Measurements from ENCODE around the gene FERMT2.

The FERMT2 gene

GRCh38 chr14:52863334-52863700 lies 87.5 kb downstream of the FERMT2 start:
- no peak for DNase-seq (ENCODE audit: low spot score)

DNA sequence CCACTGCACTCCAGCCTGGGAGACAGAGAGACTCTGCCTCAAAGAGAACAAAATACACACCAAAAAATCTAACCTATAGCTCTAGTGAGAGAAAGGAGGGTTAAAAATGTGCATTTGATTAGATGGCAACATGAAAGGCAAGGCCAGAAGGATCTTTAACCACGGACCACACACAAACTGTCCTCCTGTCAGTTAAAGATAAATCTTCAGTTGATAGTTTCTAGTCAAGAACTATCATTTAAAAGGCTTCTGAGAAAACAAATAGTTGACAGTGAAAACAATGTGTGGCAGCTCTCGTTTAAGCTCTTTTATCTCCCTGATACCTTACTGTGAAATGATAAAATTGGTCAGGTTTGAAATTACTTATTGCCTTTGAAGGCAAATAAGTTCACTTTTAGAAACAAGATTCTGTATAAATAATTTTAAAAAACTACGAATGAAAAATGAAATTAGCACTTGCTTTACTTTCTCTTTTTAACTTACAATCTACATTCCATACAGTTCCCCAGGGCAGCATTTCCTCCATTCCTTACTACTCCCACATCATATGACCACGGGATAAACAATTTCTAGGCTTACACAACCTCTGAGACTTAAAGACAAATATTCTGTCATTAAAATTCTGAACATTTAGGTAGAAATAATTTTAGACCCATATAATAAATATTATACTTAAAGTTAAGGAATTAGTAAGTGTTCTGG lies 88.1 kb downstream of the FERMT2 start:
- no peak for DNase-seq (ENCODE audit: low spot score)

GRCh38 chr14:52861403-52861802 lies 89.4 kb downstream of the FERMT2 start:
- DNase-seq (ENCODE audit: low spot score) = no peak

GRCh38 chr14:52860910-52861309 lies 89.9 kb downstream of the FERMT2 start:
- no peak for DNase-seq (ENCODE audit: low spot score)

DNA sequence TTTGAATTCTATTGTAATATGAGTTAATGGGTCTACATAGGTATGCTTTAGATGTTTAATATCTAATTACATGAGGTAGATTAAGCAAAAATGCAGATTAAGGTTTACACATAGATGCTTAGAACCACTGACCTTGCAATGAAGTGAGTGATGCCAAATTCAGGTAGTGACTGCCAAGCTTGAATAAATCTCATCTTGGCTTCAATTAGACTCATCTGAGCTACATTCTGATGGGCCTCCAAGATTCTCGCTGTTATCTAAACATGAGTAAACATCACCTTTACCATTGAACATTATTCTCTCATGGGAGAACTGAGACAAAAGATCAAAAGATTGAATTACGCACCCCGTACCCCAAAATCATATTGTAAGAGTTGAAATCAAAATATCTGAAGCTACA lies 90.6 kb downstream of the FERMT2 start:
- DNase-seq (ENCODE audit: low spot score) = no peak

DNA sequence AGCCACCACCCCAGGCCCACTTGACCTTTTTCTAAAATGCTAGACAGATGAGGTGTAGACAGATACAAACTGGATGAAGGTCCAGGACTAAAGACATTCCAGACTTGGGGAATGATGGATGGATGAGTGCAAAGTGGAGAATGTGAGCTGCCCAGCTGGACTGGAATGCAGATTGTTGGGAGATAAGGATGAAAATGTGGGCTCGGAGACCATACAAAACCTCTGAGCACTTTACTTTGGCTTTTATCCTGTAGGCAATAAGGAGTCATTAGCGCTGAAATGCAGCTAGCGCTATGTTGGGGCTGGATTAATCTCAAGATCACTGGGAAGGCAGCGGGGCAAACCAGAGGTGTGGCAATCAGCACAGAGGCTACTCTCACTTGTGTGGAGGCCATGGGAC lies 94.7 kb downstream of the FERMT2 start:
- no peak for DNase-seq (ENCODE audit: low spot score)

DNA sequence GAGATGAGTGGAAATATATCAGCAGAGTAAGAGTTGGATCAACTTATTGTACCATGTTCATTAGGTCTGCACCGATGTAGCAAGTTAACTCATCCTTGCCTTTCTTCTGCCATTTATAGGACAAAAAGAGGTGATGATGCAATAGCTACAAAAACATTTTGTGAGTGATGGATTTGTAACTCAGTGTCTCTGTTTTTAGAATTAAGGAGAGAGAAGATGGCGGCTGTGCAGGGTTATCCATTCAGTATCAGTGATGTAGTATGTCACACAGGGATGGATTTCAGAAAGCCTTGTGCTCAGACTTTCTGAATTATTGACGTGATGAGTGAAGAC lies 97.4 kb downstream of the FERMT2 start:
- DNase-seq (ENCODE audit: low spot score) = no peak

- DNase-seq (ENCODE audit: low spot score) = no peak
These were observed 97.9 kb downstream of the FERMT2 start for GRCh38 chr14:52852810-52853521.

DNA sequence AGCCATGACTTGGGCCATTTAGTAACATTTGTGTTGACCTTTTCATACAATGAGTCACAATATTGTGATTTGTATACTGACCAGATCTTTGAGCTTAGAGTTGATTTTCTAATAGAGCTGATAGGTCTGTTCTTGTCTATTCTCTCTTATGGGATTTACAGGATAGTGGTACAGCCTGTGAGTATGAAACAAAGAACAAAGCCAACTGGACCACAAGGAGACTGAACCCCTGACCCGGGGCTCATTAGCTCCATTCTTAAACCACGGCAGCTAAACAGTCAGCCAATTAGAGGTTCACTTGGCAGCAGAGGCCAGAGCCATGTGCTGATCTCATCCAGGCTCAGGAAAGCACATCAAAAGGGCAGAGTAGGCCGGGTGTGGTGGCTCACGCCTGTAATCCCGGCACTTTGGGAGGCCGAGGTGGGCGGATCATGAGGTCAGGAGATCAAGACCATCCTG lies 100.4 kb downstream of the FERMT2 start:
- no peak for DNase-seq (ENCODE audit: low spot score)

DNA sequence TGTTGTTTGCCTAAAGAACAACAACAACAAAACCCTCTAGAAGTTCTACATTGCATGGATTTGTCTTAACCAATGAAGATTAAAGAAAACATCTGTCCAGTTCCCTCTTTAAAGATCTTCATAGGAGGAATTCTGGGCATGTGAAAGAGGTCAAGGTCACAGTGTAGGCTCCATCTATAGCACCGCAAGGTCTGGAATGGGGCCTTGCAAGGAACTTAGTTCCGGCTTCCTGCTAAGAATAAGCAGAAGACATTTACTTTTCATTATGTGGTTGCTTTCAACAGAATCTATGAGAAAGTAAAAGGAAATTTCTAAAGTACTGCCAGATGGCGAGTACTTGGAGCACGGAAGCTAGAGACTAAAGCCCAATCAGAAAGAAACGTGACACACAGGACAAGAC lies 102.2 kb downstream of the FERMT2 start:
- DNase-seq (ENCODE audit: low spot score) = no peak

- DNase-seq (ENCODE audit: low spot score) = no peak
These were observed 104.3 kb downstream of the FERMT2 start for GRCh38 chr14:52846591-52846990.

DNA sequence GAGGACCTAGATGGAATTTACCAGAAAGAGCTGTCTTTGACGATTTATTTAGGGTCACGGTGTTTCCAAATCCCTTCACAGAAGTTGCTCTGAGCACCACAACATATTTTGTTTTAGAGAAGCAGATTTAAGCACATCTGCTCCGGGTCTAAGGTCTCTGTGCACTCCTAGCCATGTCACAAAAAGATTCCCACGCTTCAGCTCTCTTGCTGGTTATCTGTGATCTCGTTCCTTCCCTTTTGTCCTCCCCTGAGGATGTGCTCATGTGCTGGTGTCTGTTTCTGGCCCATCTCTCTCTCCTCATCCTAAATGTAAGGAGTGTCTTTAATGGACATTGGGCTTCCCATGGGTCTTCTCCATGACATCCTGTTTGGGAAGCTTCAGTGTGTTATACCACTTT lies 105.8 kb downstream of the FERMT2 start:
- DNase-seq (ENCODE audit: low spot score) = no peak

DNA sequence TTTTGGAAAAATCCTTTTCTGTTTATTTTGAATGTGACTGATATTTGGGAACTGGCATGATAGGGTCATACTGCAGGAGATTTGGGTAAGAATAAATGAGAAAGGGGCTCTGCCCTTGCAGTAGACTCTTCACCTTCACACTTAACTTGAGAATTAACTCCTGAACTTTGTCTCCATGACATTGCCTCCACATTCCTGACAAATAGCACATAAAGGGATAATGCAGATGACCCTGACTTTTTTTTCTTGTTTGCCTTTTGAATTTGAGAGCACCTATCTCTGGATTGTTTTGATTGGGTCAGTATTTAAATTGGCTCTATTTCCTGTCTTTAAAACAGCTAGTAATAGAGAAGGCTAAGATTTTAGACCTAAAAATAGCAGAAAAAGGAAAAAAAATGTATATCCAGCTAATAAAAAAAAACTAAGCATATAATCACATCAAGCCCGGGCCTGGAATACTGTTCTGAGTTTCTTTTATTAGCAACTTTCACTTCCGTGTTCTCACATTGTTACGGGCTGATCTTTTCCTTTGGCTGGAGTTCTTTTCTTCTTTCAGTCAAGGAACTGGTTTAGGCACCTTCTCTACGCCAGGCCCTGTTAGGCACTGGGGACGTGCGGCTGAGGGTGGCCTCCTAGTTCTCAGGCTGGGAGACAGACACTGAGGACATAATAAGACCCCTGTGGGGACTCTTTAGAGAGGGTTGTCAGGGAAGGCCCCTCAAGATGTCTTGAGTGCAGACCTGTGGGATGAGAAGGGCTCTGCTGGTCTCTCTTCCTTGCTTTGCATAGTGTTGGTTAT lies 106.4 kb downstream of the FERMT2 start:
- no peak for DNase-seq (ENCODE audit: low spot score)

DNA sequence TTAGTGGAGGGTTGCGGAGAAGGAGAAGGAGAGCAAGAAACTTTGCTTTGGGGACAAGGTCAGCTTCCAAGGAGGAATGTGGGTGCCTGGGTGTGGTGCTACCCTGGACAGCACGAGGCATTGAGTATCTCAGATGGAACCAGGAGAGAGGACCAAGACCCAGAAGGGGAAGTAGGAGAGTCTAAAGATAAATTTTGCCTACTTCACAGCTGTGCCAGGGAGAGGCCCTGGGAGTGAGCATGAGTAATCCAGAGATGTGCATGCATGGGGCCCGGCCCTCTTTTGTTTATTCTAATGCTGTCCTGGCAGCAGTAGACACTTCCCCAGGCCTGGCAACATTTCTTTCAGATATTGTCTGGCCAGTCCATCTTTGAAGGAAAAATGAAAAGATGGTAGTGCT lies 110.0 kb downstream of the FERMT2 start:
- DNase-seq (ENCODE audit: low spot score) = no peak

- no peak for DNase-seq (ENCODE audit: low spot score)
These were observed 113.4 kb downstream of the FERMT2 start for GRCh38 chr14:52837451-52837850.

- no peak for DNase-seq (ENCODE audit: low spot score)
These were observed 114.8 kb downstream of the FERMT2 start for GRCh38 chr14:52836063-52836462.

DNA sequence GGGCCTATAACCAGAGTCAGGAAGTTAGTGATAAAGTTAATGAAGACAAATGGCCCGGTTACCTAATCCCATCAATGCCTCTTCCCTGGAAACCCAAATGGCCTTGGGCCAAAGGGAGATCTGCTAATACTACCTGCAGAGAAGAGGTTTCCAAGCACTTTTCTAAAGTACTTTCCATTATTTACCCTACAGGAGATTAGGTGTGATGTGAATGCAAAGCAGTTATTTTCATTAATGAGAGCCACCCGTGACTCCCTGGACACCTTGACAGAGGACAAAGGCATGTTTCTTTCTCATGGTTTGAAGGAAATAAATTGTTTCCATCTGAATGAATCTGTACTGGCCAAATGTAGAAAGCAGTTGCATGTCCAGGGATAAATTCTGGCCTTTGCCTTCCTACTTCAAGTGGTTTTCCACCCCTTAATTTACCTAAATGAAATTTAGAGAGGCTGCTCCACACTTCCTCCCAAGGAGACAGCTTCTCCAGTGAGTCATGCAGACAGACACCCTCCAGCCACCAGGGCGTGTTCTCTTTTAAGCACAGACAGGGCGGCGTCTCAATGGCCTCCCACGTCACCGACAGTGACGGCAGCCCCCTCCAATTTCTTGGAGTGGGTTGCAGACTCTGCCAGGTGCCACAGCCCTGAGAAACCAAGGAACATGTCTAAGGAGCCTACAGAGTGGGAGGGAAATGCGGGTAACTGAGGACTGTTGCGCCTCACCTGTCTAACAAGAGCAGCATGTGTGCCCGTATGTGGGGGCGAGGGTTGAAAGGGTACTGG lies 115.5 kb downstream of the FERMT2 start:
- DNase-seq (ENCODE audit: low spot score) = no peak

GRCh38 chr14:52834440-52834842 lies 116.4 kb downstream of the FERMT2 start:
- no peak for DNase-seq (ENCODE audit: low spot score)

GRCh38 chr14:52833891-52834290 lies 117.0 kb downstream of the FERMT2 start:
- no peak for DNase-seq (ENCODE audit: low spot score)

GRCh38 chr14:52829527-52830185 lies 121.2 kb downstream of the FERMT2 start:
- no peak for DNase-seq (ENCODE audit: low spot score)

DNA sequence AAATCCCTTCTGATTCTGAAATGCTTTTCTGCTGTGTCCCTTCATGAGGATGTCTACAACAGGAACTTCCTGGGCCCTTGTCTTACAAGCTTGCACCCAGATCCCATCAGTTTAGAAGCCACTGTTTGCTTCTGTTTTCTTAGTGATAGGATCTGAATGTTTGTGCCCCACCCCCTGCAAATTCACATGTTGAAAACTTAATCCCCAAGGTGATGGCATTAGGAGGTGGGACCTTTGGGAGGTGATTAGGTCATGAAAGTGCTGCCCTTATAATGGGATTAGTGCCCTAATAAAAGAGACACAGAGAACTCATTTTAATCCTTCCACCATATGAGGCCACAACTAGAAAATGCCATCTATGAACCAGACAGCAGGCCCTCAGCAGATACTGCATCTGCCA lies 123.4 kb downstream of the FERMT2 start:
- no peak for DNase-seq (ENCODE audit: low spot score)

- no peak for DNase-seq (ENCODE audit: low spot score)
These were observed 125.8 kb downstream of the FERMT2 start for GRCh38 chr14:52825085-52825484.

Data from D341Med (cell line).